Liver (tissue), 3 donors: ENCODE results near the gene KCNK10.

Experiments
- GABPA ChIP-seq, 2 donors: IDR thresholded peaks in 1 of 2; conservative IDR thresholded peaks in 1 of 2; 2 replicates each; pipeline ENCODE4 v1.6.1; 2016; ENCODE audit warnings: antibody characterized with exemption in 2 of 2, mild to moderate bottlenecking in 1 of 2, moderate library complexity in 1 of 2
- HNF4A ChIP-seq, 2 donors: conservative IDR thresholded peaks; 2 replicates each; pipeline ENCODE4 v1.6.1; 2016; ENCODE audit warnings: antibody characterized with exemption in 2 of 2, mild to moderate bottlenecking in 2 of 2
- HNF4G ChIP-seq: IDR thresholded peaks from 2 replicates; pipeline ENCODE4 v1.6.1; 2016; ENCODE audit warnings: antibody characterized with exemption
- RXRA ChIP-seq, 2 donors: IDR thresholded peaks; 2 replicates each; pipeline ENCODE4 v1.6.1; 2017 to 2018; ENCODE audit warnings: antibody characterized with exemption in 2 of 2, mild to moderate bottlenecking in 1 of 2
- TAF1 ChIP-seq: conservative IDR thresholded peaks from 2 replicates; pipeline ENCODE4 v1.6.1; 2016; ENCODE audit warnings: antibody characterized with exemption, mild to moderate bottlenecking
- YY1 ChIP-seq: IDR thresholded peaks from 2 replicates; pipeline ENCODE4 v1.6.1; 2016; ENCODE audit warnings: antibody characterized with exemption, mild to moderate bottlenecking
- TF ChIP-seq, protein P1 (sequence below): fragments of 150-350 bp; IDR thresholded peaks from 2 replicates; pipeline ENCODE4 v1.5.1; 2017; ENCODE audit warnings: improper control_type of control experiment, low read depth, low read length; ENCODE audit not compliant: missing input control
- TF ChIP-seq, protein P2 (sequence below): IDR thresholded peaks from 2 replicates; pipeline ENCODE4 v1.6.1; 2016; ENCODE audit warnings: antibody characterized with exemption, mild to moderate bottlenecking
- donor health status: healthy.
- donor health status: healthy.

GRCh38 chr14:88299865-88300530 is 23.1 kb downstream of the KCNK10 start:
- TF ChIP-seq TAF1: no peak
- TF ChIP-seq RXRA (IDR thresholded peaks at IDR 0.05): no peak
- TF ChIP-seq, protein P1, sequence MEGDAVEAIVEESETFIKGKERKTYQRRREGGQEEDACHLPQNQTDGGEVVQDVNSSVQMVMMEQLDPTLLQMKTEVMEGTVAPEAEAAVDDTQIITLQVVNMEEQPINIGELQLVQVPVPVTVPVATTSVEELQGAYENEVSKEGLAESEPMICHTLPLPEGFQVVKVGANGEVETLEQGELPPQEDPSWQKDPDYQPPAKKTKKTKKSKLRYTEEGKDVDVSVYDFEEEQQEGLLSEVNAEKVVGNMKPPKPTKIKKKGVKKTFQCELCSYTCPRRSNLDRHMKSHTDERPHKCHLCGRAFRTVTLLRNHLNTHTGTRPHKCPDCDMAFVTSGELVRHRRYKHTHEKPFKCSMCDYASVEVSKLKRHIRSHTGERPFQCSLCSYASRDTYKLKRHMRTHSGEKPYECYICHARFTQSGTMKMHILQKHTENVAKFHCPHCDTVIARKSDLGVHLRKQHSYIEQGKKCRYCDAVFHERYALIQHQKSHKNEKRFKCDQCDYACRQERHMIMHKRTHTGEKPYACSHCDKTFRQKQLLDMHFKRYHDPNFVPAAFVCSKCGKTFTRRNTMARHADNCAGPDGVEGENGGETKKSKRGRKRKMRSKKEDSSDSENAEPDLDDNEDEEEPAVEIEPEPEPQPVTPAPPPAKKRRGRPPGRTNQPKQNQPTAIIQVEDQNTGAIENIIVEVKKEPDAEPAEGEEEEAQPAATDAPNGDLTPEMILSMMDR: no peak
- no peak for TF ChIP-seq GABPA (IDR thresholded peaks at IDR 0.05 in 1 of 2, conservative IDR thresholded peaks at IDR 0.05 in 1 of 2)
- TF ChIP-seq, protein P2, sequence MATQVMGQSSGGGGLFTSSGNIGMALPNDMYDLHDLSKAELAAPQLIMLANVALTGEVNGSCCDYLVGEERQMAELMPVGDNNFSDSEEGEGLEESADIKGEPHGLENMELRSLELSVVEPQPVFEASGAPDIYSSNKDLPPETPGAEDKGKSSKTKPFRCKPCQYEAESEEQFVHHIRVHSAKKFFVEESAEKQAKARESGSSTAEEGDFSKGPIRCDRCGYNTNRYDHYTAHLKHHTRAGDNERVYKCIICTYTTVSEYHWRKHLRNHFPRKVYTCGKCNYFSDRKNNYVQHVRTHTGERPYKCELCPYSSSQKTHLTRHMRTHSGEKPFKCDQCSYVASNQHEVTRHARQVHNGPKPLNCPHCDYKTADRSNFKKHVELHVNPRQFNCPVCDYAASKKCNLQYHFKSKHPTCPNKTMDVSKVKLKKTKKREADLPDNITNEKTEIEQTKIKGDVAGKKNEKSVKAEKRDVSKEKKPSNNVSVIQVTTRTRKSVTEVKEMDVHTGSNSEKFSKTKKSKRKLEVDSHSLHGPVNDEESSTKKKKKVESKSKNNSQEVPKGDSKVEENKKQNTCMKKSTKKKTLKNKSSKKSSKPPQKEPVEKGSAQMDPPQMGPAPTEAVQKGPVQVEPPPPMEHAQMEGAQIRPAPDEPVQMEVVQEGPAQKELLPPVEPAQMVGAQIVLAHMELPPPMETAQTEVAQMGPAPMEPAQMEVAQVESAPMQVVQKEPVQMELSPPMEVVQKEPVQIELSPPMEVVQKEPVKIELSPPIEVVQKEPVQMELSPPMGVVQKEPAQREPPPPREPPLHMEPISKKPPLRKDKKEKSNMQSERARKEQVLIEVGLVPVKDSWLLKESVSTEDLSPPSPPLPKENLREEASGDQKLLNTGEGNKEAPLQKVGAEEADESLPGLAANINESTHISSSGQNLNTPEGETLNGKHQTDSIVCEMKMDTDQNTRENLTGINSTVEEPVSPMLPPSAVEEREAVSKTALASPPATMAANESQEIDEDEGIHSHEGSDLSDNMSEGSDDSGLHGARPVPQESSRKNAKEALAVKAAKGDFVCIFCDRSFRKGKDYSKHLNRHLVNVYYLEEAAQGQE: no peak
- no peak for TF ChIP-seq YY1
- no peak for TF ChIP-seq HNF4A (conservative IDR thresholded peaks at IDR 0.05)
- TF ChIP-seq HNF4G: no peak
